ENCODE data around the gene ZNF513.
A peak's percentile ranks its signal among the peaks of the same experiment; 100 is the strongest.
"Not testable (repeated sequence)": the region's sequence is repeated elsewhere in the genome, so short reads cannot be mapped to it uniquely, and the experiment has no call there.

ZNF513 gene

DNA sequence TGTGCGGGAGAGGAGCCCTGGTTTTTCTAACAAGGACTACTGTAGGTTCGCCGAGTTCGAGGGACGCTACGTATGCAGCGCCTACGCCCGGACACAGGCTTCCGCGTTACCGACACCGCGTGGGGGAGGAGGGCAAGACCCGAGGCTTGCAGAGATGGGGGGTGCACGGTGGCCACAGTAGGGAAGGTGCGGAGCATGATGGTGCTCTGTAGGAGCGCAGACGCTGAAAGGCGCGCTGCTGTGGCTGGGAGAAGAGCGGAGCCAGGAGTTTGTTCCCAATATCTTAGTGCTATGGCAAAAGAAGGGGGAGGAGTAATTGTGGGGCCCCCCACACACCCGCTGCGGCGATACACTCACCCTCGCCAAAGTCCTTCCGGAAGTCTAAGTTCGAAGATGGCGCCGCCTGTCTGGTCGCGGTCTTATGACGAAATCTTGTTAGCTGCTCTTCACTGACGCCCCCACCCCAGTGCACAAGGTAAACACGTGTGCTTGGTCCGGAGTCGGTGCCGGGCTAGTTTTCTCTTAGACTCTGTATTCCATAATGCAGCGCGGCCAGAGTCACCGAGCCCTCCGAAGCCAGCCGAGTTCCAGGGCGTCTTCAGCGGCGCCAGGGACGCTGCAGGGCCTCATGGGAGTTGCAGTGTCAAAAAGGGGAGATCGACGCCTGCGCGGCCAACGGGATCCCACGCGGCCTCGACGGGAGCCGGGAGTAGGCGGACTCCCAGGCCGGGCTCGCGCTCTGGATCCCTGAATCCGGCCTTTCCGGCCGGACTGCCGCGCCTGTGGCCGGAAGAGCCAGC is 24.0 kb downstream of the ZNF513 start, which contains the start of gene GTF3C2:
TSS of gene GTF3C2 (minus strand) at position 383 of the 800 bp plus-strand sequence. CDS start 13,210 bp downstream, outside the sequence.
- peak; percentile 99 for DNase-seq

DNA sequence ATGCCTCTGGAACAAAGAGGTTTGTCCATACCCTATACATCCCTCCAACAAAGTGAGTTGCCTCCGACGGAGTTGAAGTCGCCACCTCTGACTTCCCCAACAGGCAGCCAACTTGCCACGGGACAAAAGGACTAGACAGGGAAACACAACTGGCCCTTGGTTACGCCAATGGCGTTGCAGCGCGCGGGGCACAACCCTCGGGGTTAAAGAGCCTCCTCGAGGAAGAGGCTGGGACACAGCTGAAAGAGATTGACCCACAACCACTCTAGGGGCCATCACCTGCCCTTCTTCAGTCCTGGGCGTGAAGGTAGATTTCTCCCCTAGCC is 24.5 kb downstream of the ZNF513 start:
- no peak for DNase-seq

DNA sequence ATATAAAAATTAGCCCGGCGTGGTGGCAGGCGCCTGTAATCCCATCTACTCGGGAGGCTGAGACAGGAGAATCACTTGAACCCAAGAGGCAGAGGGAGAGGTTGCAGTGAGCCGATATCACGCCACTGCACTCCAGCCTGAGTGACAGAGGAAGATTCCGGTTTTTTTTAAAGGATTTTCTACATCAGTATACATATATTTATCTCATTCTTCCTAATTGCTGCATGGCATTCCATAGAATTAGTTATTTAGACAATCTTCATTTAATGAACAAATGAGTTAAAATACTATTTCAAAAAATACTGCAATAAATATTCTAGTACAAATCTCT is 26.0 kb downstream of the ZNF513 start:
- no peak for DNase-seq

DNA sequence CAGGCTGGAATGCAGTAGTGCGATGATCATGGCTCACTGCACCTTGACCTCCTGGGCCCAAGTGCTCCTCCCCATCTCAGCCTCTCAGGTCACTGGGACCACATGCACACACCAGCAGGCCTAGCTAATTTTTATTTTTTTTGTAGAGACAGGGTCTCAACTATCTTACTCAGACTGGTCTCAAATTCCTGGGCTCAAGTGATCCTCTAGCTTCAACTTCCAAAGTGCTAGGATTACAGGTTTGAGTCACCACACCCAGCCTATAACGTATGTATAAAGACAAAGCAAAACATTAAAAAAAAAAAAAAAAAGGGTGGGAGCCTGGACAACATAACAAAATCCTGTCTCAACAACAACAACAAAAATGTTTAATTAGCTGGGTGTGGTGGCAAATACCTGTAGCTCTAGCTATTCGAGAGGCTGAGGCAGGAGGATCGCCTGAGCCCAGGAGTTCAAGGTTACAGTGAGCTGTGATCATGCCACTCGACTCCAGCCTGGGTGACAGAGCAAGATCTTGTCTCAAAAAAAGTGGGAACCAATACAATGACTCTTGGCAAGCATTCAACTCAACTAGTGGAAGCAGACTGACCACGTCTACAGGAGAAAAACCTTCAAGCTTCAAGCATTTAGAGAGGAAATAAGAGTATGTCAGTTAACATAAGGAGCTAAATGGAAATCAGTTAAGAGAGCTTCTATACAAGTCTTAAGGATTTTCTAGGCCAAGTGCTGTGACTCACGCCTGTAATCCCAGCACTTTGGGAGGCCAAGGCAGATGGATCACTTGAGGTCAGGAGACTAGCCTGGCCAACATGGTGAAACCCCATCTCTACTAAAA is 26.6 kb downstream of the ZNF513 start:
- no peak for DNase-seq

DNA sequence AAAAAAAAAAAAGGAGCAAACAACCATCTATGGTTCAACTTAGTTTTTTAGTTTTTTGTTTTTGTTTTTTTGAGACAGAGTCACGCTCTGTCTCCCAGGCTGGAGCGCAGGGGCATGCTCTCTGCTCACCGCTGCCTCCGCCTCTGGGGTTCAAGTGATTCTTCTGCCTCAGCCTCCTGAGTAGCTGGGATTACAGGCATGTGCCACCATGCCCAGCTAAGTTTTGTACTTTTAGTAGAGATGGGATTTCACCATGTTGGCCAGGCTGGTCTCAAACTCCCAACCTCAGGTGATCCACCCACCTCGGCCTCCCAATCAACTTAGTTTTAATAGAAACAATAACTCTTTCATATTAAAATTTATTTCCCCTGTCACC is 27.2 kb downstream of the ZNF513 start:
- DNase-seq = not testable (repeated sequence)

DNA sequence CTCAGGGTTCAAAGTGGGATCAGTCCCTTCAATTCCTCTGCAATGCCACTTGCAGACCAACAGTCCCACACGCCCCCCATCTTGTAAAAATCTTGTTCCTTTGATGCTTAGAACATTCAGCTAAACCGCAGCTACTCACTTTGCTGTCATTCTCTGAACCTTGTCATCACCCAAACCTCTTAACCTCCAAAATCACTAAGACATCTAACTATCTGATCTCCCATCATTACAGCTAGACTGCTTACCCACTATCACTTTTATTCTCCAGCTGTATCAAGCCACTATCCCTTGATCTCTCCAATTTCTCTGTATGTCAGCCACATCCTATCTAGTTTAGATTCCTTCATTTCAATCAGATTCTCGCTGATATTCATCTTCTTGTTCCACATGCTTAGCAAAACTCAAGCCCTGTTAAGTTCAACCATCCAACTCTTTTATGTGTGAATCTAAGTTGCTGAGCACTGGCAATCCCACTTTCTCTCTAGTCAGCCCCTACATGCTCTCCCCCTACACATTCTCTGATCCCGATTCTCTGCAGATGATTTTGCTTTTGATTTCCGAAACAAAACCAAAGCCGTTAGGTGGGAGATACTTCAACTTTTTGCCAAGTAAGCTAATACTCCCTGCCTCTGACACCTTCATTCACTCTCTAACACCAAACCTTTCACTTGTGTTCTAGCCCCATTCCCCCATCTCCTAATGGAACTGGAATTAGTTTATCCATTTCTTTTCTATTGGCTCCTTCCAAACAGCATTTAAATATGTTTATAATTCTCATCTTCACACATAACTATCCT is 28.5 kb downstream of the ZNF513 start:
- no peak for DNase-seq

DNA sequence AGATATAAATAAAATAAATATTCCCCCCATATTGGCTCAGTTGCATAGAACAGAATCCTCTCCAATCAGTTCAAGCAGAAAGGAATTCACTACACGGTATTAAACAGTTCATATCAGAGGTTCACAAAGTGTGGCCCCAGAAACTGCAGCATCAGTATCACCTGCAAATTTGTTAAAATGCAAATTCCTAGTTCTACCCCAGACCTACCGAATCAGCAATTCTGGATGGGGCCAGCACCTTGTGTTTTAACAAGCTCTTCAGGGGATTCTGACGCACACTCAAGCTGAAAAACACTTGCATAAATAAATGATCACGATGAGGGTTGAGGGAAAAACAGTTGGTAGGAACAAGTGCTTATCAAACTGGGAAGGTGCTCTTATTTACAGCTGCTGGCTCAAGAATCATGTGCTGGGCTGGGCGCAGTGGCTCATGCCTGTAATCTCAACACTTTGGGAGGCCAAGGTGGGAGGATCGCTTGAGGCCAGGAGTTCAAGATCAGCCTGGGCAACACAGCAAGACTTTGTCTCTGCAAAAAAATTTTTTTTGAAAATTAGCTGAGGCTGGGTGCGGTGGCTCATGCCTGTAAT is 30.3 kb downstream of the ZNF513 start:
- no peak for DNase-seq

DNA sequence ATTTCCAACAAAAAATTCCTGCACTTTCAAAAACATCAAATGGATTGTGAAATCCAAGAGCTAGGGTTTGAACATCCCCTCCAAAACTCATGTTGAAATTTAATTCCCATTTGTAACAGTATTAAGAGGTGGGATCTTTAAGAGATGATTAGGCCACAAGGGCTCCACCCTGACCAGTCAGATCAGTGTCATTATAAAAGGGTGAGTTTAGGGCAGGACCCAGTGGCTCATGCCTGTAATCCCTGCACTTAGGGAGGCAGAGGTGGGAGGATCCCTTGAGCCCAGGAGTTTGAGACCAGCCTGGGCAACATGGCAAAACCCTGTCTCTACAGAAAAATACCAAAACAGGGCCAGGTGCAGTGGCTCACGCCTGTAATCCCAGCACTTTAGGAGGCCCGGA is 32.9 kb downstream of the ZNF513 start:
- DNase-seq = no peak

DNA sequence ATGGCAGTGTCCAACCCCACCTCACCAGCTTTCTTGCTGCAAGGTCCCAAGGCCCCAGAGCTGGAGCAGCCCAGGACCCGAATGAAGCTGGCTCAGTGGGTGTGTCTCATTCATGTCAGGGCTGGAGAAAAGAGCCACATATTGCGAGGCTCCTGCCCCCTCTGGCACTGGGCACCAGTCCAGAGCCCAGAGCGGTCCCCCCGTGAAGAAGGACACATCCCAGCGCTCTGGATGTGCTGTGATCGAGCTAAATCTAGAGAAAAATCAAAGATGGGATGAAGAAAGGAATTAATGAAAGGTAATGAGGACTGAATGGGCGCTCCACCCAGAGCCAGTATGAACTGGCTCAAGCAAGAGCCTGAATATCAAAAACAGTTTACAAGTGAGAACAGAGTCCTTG is 44.4 kb downstream of the ZNF513 start:
- no peak for DNase-seq

DNA sequence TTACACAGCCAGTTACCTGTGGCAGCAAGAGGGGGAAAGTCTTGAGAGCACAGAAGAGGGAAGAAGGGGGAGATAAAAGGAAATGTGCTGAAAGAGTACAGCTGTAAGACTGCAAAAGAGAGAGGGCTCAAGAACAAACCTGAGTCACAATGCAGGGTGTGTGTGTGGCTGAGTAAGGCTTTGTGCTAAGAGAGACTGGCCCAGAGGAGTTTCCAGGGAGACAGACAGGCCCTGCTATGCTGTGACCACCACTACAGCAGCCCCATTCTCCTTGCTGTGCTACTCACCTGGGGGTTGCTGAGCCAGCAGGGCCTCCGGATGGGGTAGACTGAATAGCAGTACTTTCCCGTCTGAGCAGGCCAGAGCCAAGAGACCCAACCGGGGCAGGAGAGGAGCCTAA is 45.2 kb downstream of the ZNF513 start:
- no peak for DNase-seq

Measured in right kidney (tissue), 1 donor.